SK-N-MC (cell line): Measurements from ENCODE around the gene GATAD2A.

Experiments used
- EZH2 ChIP-seq: fragments of 200-600 bp; sonication (generic); IDR thresholded peaks from one replicate; pipeline ENCODE4 v1.6.1; 2017; ENCODE audit warnings: antibody characterized with exemption
- FOXP2 ChIP-seq: optimal IDR thresholded peaks from 2 replicates; pipeline ENCODE3; 2011; ENCODE audit warnings: mild to moderate bottlenecking, moderate library complexity; ENCODE audit not compliant: insufficient read depth; ENCODE audit errors: extremely low read length, control extremely low read depth
- POLR2AphosphoS5 ChIP-seq: IDR thresholded peaks from 2 replicates; pipeline ENCODE4 v1.6.1; 2012; ENCODE audit warnings: mild to moderate bottlenecking, low read depth, low read length, borderline replicate concordance

DNA sequence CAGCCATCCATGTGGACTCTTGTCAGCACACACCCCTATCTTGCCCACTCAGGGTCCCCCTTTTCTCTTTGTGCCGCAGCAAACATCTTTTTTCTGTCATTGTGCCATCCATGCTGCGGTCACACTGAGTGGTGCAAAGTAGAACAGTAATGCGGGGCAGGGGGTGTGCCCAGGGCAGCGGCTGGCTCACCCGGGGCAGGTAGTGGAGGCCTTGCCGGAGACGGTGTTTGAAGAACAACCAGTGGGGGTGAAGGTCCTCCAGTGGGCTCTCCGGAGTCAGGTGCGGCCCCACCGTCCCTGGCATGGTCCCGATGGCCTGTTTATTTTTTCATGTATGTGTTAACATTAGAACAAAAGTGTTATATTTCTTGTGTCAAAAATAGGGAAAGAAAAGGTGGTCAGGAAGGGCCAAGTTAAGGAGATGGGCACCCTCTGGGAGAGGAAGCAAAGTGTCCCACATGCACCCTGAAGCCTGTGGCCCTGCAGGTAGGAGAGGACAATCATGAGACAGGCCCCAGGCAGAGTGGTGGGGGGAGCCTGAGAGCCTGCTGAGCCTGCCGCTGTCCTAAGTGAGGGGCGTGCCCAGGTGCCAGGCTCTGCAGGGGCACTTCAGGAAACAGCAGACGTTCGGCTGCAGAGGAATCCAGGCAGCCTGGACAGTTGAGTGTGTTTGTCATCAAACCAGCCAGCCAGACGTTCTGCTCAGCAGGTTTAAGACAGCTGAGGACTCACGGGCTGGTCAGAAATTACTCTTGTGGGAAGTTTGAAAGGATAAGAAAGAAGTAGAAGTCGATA, 97.5 kb downstream of the GATAD2A start:
- TF ChIP-seq EZH2 (no peak), POLR2AphosphoS5 (no peak), FOXP2 (no peak)
